ENCODE data around the gene RSBN1. TPM values are rescaled to one million over a fixed set of nuclear protein-coding genes. Genes with fewer than 3 reads are reported as not detected.

The RSBN1 gene
- 26.8 and 31.1 TPM in 2 replicates for total RNA-seq
- long read RNA-seq, full-length matches to known transcripts, result 2 of 5 reads
- long read RNA-seq, partial matches to known transcripts, result 1 of 5 reads
- long read RNA-seq, other reads (novel, unspliced or antisense), result 2 of 5 reads

GRCh38 chr1:113811888-113812660, at the start of gene RSBN1:
RSBN1 (minus strand) TSS chr1:113812476; CDS start chr1:113812412, 64 bp downstream.
- Mint-ChIP-seq H3K9me3 (peaks cover 2% of the 10 kb centered on the region), H3K27ac (ENCODE audit: unreplicated experiment) (peak within 1 kb of the TSS; percentile 98), H3K4me3 (peak within 1 kb of the TSS; percentile 96), H3K4me1 (peaks cover 28% of the 10 kb centered on the region), H3K36me3 (ENCODE audit: low read depth) (peaks cover 4% of the 10 kb centered on the region), H3K27me3 (ENCODE audit: low read depth) (no peaks in the 10 kb centered on the region)
- DNase-seq (ENCODE audit: low read depth, low spot score), result peak; percentile 92
- no peak for TF ChIP-seq CTCF (conservative IDR thresholded peaks at IDR 0.05)

- Mint-ChIP-seq H3K27me3 (ENCODE audit: low read depth) (no peaks in the 10 kb centered on the region), H3K36me3 (ENCODE audit: low read depth) (no peaks in the 10 kb centered on the region), H3K9me3 (no peaks in the 10 kb centered on the region), H3K4me3 (no peak overlapping the region), H3K4me1 (no peaks in the 10 kb centered on the region), H3K27ac (ENCODE audit: unreplicated experiment) (no peak overlapping the region)
- no peak for TF ChIP-seq CTCF (conservative IDR thresholded peaks at IDR 0.05)
- no peak for DNase-seq (ENCODE audit: low read depth, low spot score)
These were observed 49.4 kb upstream of the RSBN1 start for GRCh38 chr1:113861641-113862040.

- Mint-ChIP-seq H3K4me1 (no peaks in the 10 kb centered on the region), H3K27ac (ENCODE audit: unreplicated experiment) (no peak overlapping the region), H3K4me3 (no peak overlapping the region), H3K36me3 (ENCODE audit: low read depth) (no peaks in the 10 kb centered on the region), H3K9me3 (no peaks in the 10 kb centered on the region), H3K27me3 (ENCODE audit: low read depth) (no peaks in the 10 kb centered on the region)
- DNase-seq (ENCODE audit: low read depth, low spot score), result no peak
- TF ChIP-seq CTCF (conservative IDR thresholded peaks at IDR 0.05), result no peak
These were observed 48.6 kb upstream of the RSBN1 start for GRCh38 chr1:113860891-113861290.

- H3K9me3 Mint-ChIP-seq, result no peaks in the 10 kb centered on the region
- no peak overlapping the region for H3K4me3 Mint-ChIP-seq
- H3K27ac Mint-ChIP-seq (ENCODE audit: unreplicated experiment), result no peak overlapping the region
- DNase-seq (ENCODE audit: low read depth, low spot score), result no peak
- H3K4me1 Mint-ChIP-seq, result no peaks in the 10 kb centered on the region
- no peaks in the 10 kb centered on the region for H3K27me3 Mint-ChIP-seq (ENCODE audit: low read depth)
- TF ChIP-seq CTCF (conservative IDR thresholded peaks at IDR 0.05), result no peak
- H3K36me3 Mint-ChIP-seq (ENCODE audit: low read depth), result no peaks in the 10 kb centered on the region
These were observed 47.4 kb upstream of the RSBN1 start for GRCh38 chr1:113859478-113860175.

- H3K27me3 Mint-ChIP-seq (ENCODE audit: low read depth), result no peaks in the 10 kb centered on the region
- H3K27ac Mint-ChIP-seq (ENCODE audit: unreplicated experiment), result no peak overlapping the region
- no peak for TF ChIP-seq CTCF (conservative IDR thresholded peaks at IDR 0.05)
- H3K4me3 Mint-ChIP-seq, result no peak overlapping the region
- H3K4me1 Mint-ChIP-seq, result no peaks in the 10 kb centered on the region
- no peak for DNase-seq (ENCODE audit: low read depth, low spot score)
- no peaks in the 10 kb centered on the region for H3K36me3 Mint-ChIP-seq (ENCODE audit: low read depth)
- H3K9me3 Mint-ChIP-seq, result no peaks in the 10 kb centered on the region
These were observed 46.7 kb upstream of the RSBN1 start for GRCh38 chr1:113858982-113859381.
